Fibroblast of lung (primary cell): ENCODE measurements around the gene RNF224. TPM values are rescaled to one million over a fixed set of nuclear protein-coding genes. Genes with fewer than 3 reads are reported as not detected.

Source experiments
- DNase-seq, 2 donors: peaks; one replicate each; pipeline versions ENCODE4 v3.0.0 to v3.0.0-alpha.2; 2010; ENCODE audit warnings: low read depth in 2 of 2
- H2AFZ ChIP-seq: 2 replicates; pipeline ENCODE4 v1.5.1; 2012; ENCODE audit warnings: low read length, control low read depth, inconsistent platforms
- H3K27ac ChIP-seq: 2 replicates; pipeline ENCODE4 v1.5.1; 2011; ENCODE audit warnings: low read length, control low read depth; ENCODE audit not compliant: insufficient read depth
- H3K27me3 ChIP-seq: 2 replicates; pipeline ENCODE4 v1.5.1; 2011; ENCODE audit warnings: mild to moderate bottlenecking, low read length; ENCODE audit not compliant: control insufficient read depth, insufficient read depth
- H3K36me3 ChIP-seq: 2 replicates; pipeline ENCODE4 v1.5.1; 2011; ENCODE audit warnings: low read length; ENCODE audit not compliant: control insufficient read depth, insufficient read depth
- H3K4me1 ChIP-seq: 2 replicates; pipeline ENCODE4 v1.5.1; 2011; ENCODE audit warnings: low read length; ENCODE audit not compliant: control insufficient read depth, insufficient read depth; ENCODE audit errors: extremely low read depth
- H3K4me2 ChIP-seq: 2 replicates; pipeline ENCODE4 v1.5.1; 2011; ENCODE audit warnings: low read length, control low read depth; ENCODE audit not compliant: insufficient read depth; ENCODE audit errors: extremely low read depth
- H3K4me3 ChIP-seq, 4 experiments: fragments of 200-600 bp in 1 of 4; sonication (generic) in 1 of 4; replicated peaks in 1 of 4; 2 replicates each; pipeline ENCODE4 v1.5.1; 2011 to 2016; ENCODE audit warnings: low read length in 4 of 4, low read depth in 3 of 4, mild to moderate bottlenecking in 3 of 4, control low read depth in 2 of 4, inconsistent platforms in 1 of 4, mixed read lengths in 1 of 4; ENCODE audit not compliant: insufficient read depth in 1 of 4; ENCODE audit errors: control extremely low read depth in 1 of 4
- H3K79me2 ChIP-seq: 2 replicates; pipeline ENCODE4 v1.5.1; 2012; ENCODE audit warnings: mild to moderate bottlenecking, low read length, inconsistent platforms; ENCODE audit not compliant: control insufficient read depth, insufficient read depth
- H3K9ac ChIP-seq: 2 replicates; pipeline ENCODE4 v1.5.1; 2011; ENCODE audit warnings: mild to moderate bottlenecking, low read length, control low read depth; ENCODE audit not compliant: insufficient read depth
- H3K9me3 ChIP-seq: 2 replicates; pipeline ENCODE4 v1.5.1; 2012; ENCODE audit warnings: low read depth, low read length; ENCODE audit not compliant: control insufficient read depth, insufficient read depth
- H4K20me1 ChIP-seq: 2 replicates; pipeline ENCODE4 v1.5.1; 2011; ENCODE audit warnings: low read length; ENCODE audit not compliant: control insufficient read depth, insufficient read depth; ENCODE audit errors: extremely low read depth
- EZH2 ChIP-seq: IDR thresholded peaks from 2 replicates; pipeline ENCODE4 v1.5.1; 2012; ENCODE audit warnings: low read length, control low read depth, mild to moderate bottlenecking; ENCODE audit errors: missing control alignments
- polyA plus RNA-seq, 2 donors: library from polyadenylated mRNA; depleted of rRNA in 1 of 2; stranded (reverse) in 1 of 2; unstranded in 1 of 2; fragments of >200 nt; gene quantifications; 2 replicates each; pipeline ENCODE4 v1.2.1, GENCODE V29; 2011 to 2012; ENCODE audit warnings: missing spikeins in 1 of 2
- total RNA-seq: library from RNA; depleted of rRNA; stranded (reverse); fragments of >200 nt; gene quantifications from 2 replicates; pipeline ENCODE4 v1.2.1, GENCODE V29; 2014
- TF ChIP-seq, protein P1 (sequence below), 2 donors: IDR thresholded peaks in 1 of 2; conservative IDR thresholded peaks in 1 of 2; 1 replicate in 1 of 2; 2 replicates in 1 of 2; pipeline ENCODE4 v1.5.1; 2011 to 2012; ENCODE audit warnings: low read length in 2 of 2, control low read depth in 1 of 2, inconsistent platforms in 1 of 2, low read depth in 1 of 2, mild to moderate bottlenecking in 1 of 2

RNF224 gene
- total and polyA plus RNA-seq, 2 donors (not counting 1 experiment from before 2014, with no cell fraction given) = under 0.01 TPM; not detected in 1

DNA sequence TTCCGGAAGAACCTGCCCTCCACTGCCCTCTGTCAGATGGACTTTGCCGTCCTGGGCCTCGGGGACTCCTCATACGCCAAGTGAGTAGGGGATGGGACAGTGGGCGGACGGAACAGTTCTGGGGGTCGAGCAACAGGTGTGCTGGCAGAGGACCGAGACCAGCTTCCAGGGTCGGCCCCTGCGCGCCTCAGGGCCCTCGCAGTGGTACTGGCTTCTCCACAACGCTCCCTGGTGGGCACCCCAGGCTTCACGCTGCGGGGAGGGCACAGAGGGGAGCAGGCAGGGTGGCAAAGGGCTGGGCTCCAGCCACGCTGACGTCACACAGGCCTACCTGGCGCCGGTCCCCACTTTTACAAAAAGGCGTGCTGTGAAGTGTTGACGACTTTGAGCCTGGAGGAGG lies 14.8 kb upstream of the RNF224 start:
- TF ChIP-seq, protein P1, sequence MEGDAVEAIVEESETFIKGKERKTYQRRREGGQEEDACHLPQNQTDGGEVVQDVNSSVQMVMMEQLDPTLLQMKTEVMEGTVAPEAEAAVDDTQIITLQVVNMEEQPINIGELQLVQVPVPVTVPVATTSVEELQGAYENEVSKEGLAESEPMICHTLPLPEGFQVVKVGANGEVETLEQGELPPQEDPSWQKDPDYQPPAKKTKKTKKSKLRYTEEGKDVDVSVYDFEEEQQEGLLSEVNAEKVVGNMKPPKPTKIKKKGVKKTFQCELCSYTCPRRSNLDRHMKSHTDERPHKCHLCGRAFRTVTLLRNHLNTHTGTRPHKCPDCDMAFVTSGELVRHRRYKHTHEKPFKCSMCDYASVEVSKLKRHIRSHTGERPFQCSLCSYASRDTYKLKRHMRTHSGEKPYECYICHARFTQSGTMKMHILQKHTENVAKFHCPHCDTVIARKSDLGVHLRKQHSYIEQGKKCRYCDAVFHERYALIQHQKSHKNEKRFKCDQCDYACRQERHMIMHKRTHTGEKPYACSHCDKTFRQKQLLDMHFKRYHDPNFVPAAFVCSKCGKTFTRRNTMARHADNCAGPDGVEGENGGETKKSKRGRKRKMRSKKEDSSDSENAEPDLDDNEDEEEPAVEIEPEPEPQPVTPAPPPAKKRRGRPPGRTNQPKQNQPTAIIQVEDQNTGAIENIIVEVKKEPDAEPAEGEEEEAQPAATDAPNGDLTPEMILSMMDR (conservative IDR thresholded peaks at IDR 0.05 in 1 of 2, IDR thresholded peaks at IDR 0.05 in 1 of 2; ENCODE audit: low read depth in 1 of 2, low read length in 2 of 2) = no peak
- TF ChIP-seq EZH2 = no peak
- H3K36me3 ChIP-seq = peaks cover 17% of the 10 kb centered on the region

DNA sequence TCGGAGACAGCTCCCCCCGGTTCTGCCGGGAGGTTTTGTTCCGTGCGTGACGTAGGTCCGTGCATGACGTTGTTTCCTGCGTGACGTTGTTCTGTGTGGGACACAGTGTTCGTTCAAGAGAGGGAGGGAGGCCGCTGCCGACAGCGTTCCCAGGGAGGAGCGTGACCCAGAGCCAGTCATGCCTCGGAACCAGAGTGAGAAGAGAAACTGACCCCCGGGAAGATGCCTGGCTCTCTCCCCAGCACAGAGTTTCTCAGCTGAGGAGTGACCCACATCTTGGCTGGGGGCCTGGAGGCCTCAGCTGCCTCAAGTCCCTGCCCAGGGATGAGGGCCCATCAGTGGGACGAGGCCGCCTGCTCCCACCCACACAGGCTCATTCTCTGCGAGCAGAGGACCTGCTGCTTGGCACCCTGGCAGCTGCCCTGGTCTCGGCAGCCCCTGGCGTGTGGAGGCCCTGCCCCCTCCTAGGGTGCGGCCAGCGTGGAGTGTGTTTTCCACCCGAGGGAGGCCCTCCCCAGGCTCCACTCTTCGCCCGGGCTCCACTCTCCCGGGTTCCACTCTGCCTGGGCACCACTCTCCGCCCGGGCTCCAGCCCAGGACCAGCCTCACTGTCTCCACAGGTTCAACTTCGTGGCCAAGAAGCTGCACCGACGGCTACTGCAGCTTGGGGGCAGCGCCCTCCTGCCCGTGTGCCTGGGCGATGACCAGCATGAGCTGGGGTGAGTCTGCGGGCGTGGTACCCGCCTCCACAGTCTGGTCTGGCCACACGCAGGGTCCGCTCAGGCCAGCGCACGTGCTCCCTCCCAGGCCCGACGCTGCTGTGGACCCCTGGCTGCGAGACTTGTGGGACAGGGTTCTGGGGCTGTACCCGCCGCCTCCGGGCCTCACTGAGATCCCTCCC lies 13.9 kb upstream of the RNF224 start:
- H2AFZ ChIP-seq = no peak overlapping the region
- TF ChIP-seq, protein P1 (conservative IDR thresholded peaks at IDR 0.05 in 1 of 2, IDR thresholded peaks at IDR 0.05 in 1 of 2; ENCODE audit: low read depth in 1 of 2, low read length in 2 of 2) = peak in 1 of 2 donors; percentile 19
- no peak for TF ChIP-seq EZH2
- H3K36me3 ChIP-seq = peaks cover 17% of the 10 kb centered on the region
- H3K79me2 ChIP-seq = no peaks in the 10 kb centered on the region
- no peak overlapping the region for H3K4me2 ChIP-seq
- DNase-seq = no peak
- H3K4me1 ChIP-seq = no peaks in the 10 kb centered on the region
- H3K4me3 ChIP-seq = no peak overlapping the region
- H3K27ac ChIP-seq = no peak overlapping the region
- H4K20me1 ChIP-seq = no peaks in the 10 kb centered on the region
- no peaks in the 10 kb centered on the region for H3K27me3 ChIP-seq
- H3K9me3 ChIP-seq = no peaks in the 10 kb centered on the region
- no peak overlapping the region for H3K9ac ChIP-seq

More for the DNA sequence above, 14.8 kb upstream of the RNF224 start:
- H3K27me3 ChIP-seq = no peaks in the 10 kb centered on the region
- no peaks in the 10 kb centered on the region for H3K9me3 ChIP-seq
- no peak overlapping the region for H3K9ac ChIP-seq
- H3K4me3 ChIP-seq = no peak overlapping the region
- DNase-seq = no peak
- no peaks in the 10 kb centered on the region for H3K4me1 ChIP-seq
- H3K79me2 ChIP-seq = peaks cover under 1% of the 10 kb centered on the region
- H3K4me2 ChIP-seq = no peak overlapping the region
- H3K27ac ChIP-seq = no peak overlapping the region
- H4K20me1 ChIP-seq = no peaks in the 10 kb centered on the region
- H2AFZ ChIP-seq = no peak overlapping the region

DNA sequence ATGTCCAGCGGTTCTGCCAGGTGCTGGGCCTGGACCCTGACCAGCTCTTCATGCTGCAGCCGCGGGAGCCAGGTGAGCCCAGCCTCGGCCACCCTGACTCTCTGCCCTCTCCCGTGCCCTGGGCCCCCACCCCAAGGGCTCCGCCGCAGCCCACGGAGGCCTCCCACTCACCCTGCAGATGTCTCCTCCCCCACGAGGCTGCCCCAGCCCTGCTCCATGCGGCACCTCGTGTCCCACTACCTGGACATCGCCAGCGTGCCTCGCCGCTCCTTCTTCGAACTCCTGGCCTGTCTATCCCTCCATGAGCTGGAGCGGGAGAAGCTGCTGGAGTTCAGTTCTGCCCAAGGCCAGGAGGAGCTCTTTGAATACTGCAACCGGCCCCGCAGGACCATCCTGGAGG lies 12.7 kb upstream of the RNF224 start:
- Histone ChIP-seq H3K27me3 (no peaks in the 10 kb centered on the region), H3K9me3 (no peaks in the 10 kb centered on the region), H3K36me3 (peaks cover 19% of the 10 kb centered on the region), H3K27ac (no peak overlapping the region), H2AFZ (no peak overlapping the region), H4K20me1 (no peaks in the 10 kb centered on the region), H3K4me2 (no peak overlapping the region), H3K79me2 (no peaks in the 10 kb centered on the region), H3K4me3 (no peak overlapping the region), H3K4me1 (peaks cover 5% of the 10 kb centered on the region), H3K9ac (no peak overlapping the region)
- TF ChIP-seq, protein P1 (conservative IDR thresholded peaks at IDR 0.05 in 1 of 2, IDR thresholded peaks at IDR 0.05 in 1 of 2; ENCODE audit: low read depth in 1 of 2, low read length in 2 of 2) = no peak
- TF ChIP-seq EZH2 = no peak
- no peak for DNase-seq
